HepG2 (cell line): ENCODE measurements around the gene METTL26. TPM values are rescaled to one million over a fixed set of nuclear protein-coding genes. Genes with fewer than 3 reads are reported as not detected.
A peak's percentile ranks its signal among the peaks of the same experiment; 100 is the strongest.

Experiments used
- ASH2L ChIP-seq: fragments of 300-600, 200-600 bp; sonication (generic); IDR thresholded peaks from 2 replicates; pipeline ENCODE4 v1.7.0; 2017; ENCODE audit warnings: low read depth, mild to moderate bottlenecking, moderate library complexity, mixed read lengths, low read length; ENCODE audit not compliant: insufficient read length
- CCAR2 ChIP-seq: fragments of 200-400 bp; formaldehyde crosslinking; optimal IDR thresholded peaks from 2 replicates; pipeline ENCODE3; 2018; ENCODE audit warnings: low read depth, mild to moderate bottlenecking, low read length, moderate library complexity
- DNMT3B ChIP-seq: conservative IDR thresholded peaks from 2 replicates; pipeline ENCODE4 v1.6.1; 2016; ENCODE audit warnings: missing biosample characterization, control low read depth
- DRAP1 ChIP-seq: IDR thresholded peaks from 2 replicates; pipeline ENCODE4 v1.6.1; 2016; ENCODE audit warnings: missing genetic modification reagents, missing compliant biosample characterization
- HNF4G ChIP-seq, 2 experiments: sonication (generic) in 1 of 2; formaldehyde crosslinking in 1 of 2; IDR thresholded peaks; 2 replicates each; pipeline versions ENCODE4 v1.4.0 to v1.6.1; 2011 to 2020; ENCODE audit warnings: borderline replicate concordance in 2 of 2, low read depth in 2 of 2, mild to moderate bottlenecking in 2 of 2, low read length in 1 of 2, missing genetic modification reagents in 1 of 2, moderate library complexity in 1 of 2
- NFE2L2 ChIP-seq: fragments of 150-350 bp; IDR thresholded peaks from 2 replicates; pipeline ENCODE4 v1.6.1; 2014; ENCODE audit warnings: low read length
- PAXIP1 ChIP-seq: sonication (generic); formaldehyde crosslinking; conservative IDR thresholded peaks from 2 replicates; pipeline ENCODE4 v1.4.0; 2020; ENCODE audit warnings: mild to moderate bottlenecking, missing genetic modification reagents, moderate library complexity
- POLR2AphosphoS5 ChIP-seq: IDR thresholded peaks from 2 replicates; pipeline ENCODE4 v1.6.1; 2012; ENCODE audit warnings: low read depth, low read length
- SKIL ChIP-seq: sonication (generic); formaldehyde crosslinking; IDR thresholded peaks from 2 replicates; pipeline ENCODE4 v1.8.0; 2022; ENCODE audit warnings: missing genetic modification reagents, mild to moderate bottlenecking, moderate library complexity, borderline replicate concordance
- STAG1 ChIP-seq: sonication (generic); formaldehyde crosslinking; IDR thresholded peaks from 2 replicates; pipeline ENCODE4 v1.4.0; 2020; ENCODE audit warnings: missing genetic modification reagents
- TBL1XR1 ChIP-seq: fragments of 150-350 bp; IDR thresholded peaks from 2 replicates; pipeline ENCODE4 v1.6.1; 2014; ENCODE audit warnings: borderline replicate concordance, low read length; ENCODE audit not compliant: partially characterized antibody
- ZBTB10 ChIP-seq: sonication (generic); formaldehyde crosslinking; IDR thresholded peaks from 2 replicates; pipeline ENCODE4 v1.4.0; 2020; ENCODE audit warnings: missing genetic modification reagents, borderline replicate concordance
- ZKSCAN5 ChIP-seq: sonication (generic); formaldehyde crosslinking; IDR thresholded peaks from 2 replicates; pipeline ENCODE4 v1.5.1; 2020; ENCODE audit warnings: mild to moderate bottlenecking, missing genetic modification reagents
- ZMAT5 ChIP-seq: sonication (generic); formaldehyde crosslinking; IDR thresholded peaks from 2 replicates; pipeline ENCODE4 v1.5.0; 2020; ENCODE audit warnings: mild to moderate bottlenecking, low read depth, missing genetic modification reagents, borderline replicate concordance
- ZNF280B ChIP-seq: sonication (generic); formaldehyde crosslinking; IDR thresholded peaks from 2 replicates; pipeline ENCODE4 v1.5.0; 2020; ENCODE audit warnings: missing genetic modification reagents, mild to moderate bottlenecking, borderline replicate concordance
- ZNF766 ChIP-seq: sonication (generic); formaldehyde crosslinking; IDR thresholded peaks from 2 replicates; pipeline ENCODE4 v1.5.0; 2020; ENCODE audit warnings: missing genetic modification reagents, borderline replicate concordance
- polyA plus RNA-seq, 8 experiments: library from polyadenylated mRNA; depleted of rRNA in 3 of 8; stranded (reverse) in 7 of 8; unstranded in 1 of 8; fragments of >200 nt; fragmentation: Illumina TruSeq in 4 of 8; extraction: Trizol in 4 of 8; gene quantifications; 2 replicates each; pipeline versions ENCODE4 v1.2.1 to v1.2.3, GENCODE V29; 2011 to 2016; ENCODE audit warnings: low read depth in 4 of 8, missing spikeins in 1 of 8, mixed read lengths in 1 of 8; ENCODE audit not compliant: insufficient read depth in 1 of 8
- total RNA-seq, 5 experiments: library from RNA; depleted of rRNA; stranded (reverse); fragments of >200 nt; fragmentation: Illumina TruSeq; extraction: Trizol; gene quantifications; 2 replicates each; pipeline ENCODE4 v1.2.3, GENCODE V29; 2016; ENCODE audit warnings: low read depth in 1 of 5

METTL26 gene
- total and polyA plus RNA-seq, 2 of the 13 experiments (the other 11 are each of a cell fraction or from before 2014, with no cell fraction given): 65.5 to 70.1 TPM

- TF ChIP-seq TBL1XR1 (peak; percentile 21), STAG1 (CRISPR knock-in tag) (no peak), ZKSCAN5 (CRISPR knock-in tag) (0 out of 2 replicates have a peak, but pooled peaks have one; percentile 69), ASH2L (no peak), ZNF766 (CRISPR knock-in tag) (no peak), DRAP1 (CRISPR knock-in tag) (no peak), PAXIP1 (peak; percentile 81), ZMAT5 (CRISPR knock-in tag) (no peak), HNF4G (IDR thresholded peaks at IDR 0.05; ENCODE audit: borderline replicate concordance, low read depth, low read length) (peak; percentile 45; the same call in 1 of the 2 replicates), HNF4G (CRISPR knock-in tag; IDR thresholded peaks at IDR 0.05; ENCODE audit: borderline replicate concordance, low read depth) (no peak), ZNF280B (CRISPR knock-in tag) (no peak), ZBTB10 (CRISPR knock-in tag) (no peak), NFE2L2 (no peak), CCAR2 (no peak), POLR2AphosphoS5 (peak; percentile 40; the same call in 1 of the 2 replicates), SKIL (peak; percentile 46; the same call in 1 of the 2 replicates), DNMT3B (CRISPR knock-in tag) (no peak)
Observed at GRCh38 chr16:645852-646678, 10.0 kb upstream of the METTL26 start (continued).
